Glutamatergic neuron (in vitro differentiated cells): ENCODE results near the gene KIF23. TPM values are rescaled to one million over a fixed set of nuclear protein-coding genes. Genes with fewer than 3 reads are reported as not detected.

Source experiments
- DNase-seq: peaks from one replicate; pipeline ENCODE4 v3.0.0; 2022
- H3K27ac Mint-ChIP-seq: one replicate; pipeline ENCODE4 v1.8.0; 2020; ENCODE audit warnings: mild to moderate bottlenecking, mixed read lengths, inconsistent platforms; ENCODE audit not compliant: unreplicated experiment
- H3K27me3 Mint-ChIP-seq: one replicate; pipeline ENCODE4 v1.8.0; 2020; ENCODE audit warnings: mild to moderate bottlenecking, moderate library complexity, mixed read lengths, inconsistent platforms; ENCODE audit not compliant: unreplicated experiment
- H3K36me3 Mint-ChIP-seq: one replicate; pipeline ENCODE4 v1.8.0; 2020; ENCODE audit warnings: mild to moderate bottlenecking, mixed read lengths, inconsistent platforms; ENCODE audit not compliant: unreplicated experiment
- H3K4me1 Mint-ChIP-seq: one replicate; pipeline ENCODE4 v1.8.0; 2020; ENCODE audit warnings: mild to moderate bottlenecking, low read depth, mixed read lengths, inconsistent platforms; ENCODE audit not compliant: unreplicated experiment
- H3K4me3 Mint-ChIP-seq: one replicate; pipeline ENCODE4 v1.8.0; 2020; ENCODE audit warnings: mild to moderate bottlenecking, mixed read lengths, inconsistent platforms; ENCODE audit not compliant: unreplicated experiment
- H3K9me3 Mint-ChIP-seq: one replicate; pipeline ENCODE4 v1.8.0; 2020; ENCODE audit warnings: mild to moderate bottlenecking, moderate library complexity, mixed read lengths, inconsistent platforms; ENCODE audit not compliant: unreplicated experiment
- CTCF ChIP-seq: fragments of 200-600 bp; sonication (generic); IDR thresholded peaks from one replicate; pipeline ENCODE4 v1.5.0; 2021; ENCODE audit not compliant: partially characterized antibody, unreplicated experiment
- total RNA-seq: library from RNA; stranded (reverse); fragmentation: NEBNext Ultra II Directional; extraction: Animal tissue kit (Norgen Biotek cat#: 25700); gene quantifications from one replicate; pipeline ENCODE4 v1.2.1, GENCODE V29; 2021; ENCODE audit not compliant: unreplicated experiment

Gene KIF23
- total RNA-seq, 1 donor from 2014 or later: 5.2 TPM

GRCh38 chr15:69389426-69389825 is 24.7 kb upstream of the KIF23 start:
- no peaks in the 10 kb centered on the region for H3K9me3 Mint-ChIP-seq
- H3K4me3 Mint-ChIP-seq: no peak overlapping the region
- peaks cover 3% of the 10 kb centered on the region for H3K27me3 Mint-ChIP-seq
- H3K4me1 Mint-ChIP-seq: peaks cover 2% of the 10 kb centered on the region
- TF ChIP-seq CTCF: no peak
- no peak for DNase-seq
- H3K36me3 Mint-ChIP-seq: no peaks in the 10 kb centered on the region
- H3K27ac Mint-ChIP-seq: no peak overlapping the region

DNA sequence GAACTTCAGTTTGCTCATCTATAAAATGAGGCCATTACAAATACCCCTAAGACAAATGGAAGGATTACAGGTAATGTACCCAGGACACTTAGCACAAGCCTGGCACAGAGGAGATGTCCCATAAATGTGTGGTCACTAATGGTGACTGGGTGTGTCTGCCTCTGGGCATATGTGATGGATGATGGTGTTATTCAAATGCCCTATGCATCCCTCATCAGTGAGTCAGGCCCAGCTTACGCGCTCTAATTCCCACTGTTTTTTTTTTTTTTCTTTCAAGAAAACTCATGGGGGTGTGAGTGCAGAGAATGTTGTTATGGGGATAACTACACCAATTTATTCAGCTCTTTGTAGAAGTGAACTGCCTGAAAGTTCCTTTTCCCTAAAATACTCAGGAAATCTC is 23.6 kb upstream of the KIF23 start:
- Mint-ChIP-seq H3K9me3 (no peaks in the 10 kb centered on the region), H3K4me1 (peaks cover 3% of the 10 kb centered on the region), H3K4me3 (no peak overlapping the region), H3K36me3 (no peaks in the 10 kb centered on the region), H3K27ac (no peak overlapping the region), H3K27me3 (peaks cover 3% of the 10 kb centered on the region)
- no peak for TF ChIP-seq CTCF
- DNase-seq: no peak

GRCh38 chr15:69391046-69391757 is 22.9 kb upstream of the KIF23 start:
- H3K9me3 Mint-ChIP-seq: no peaks in the 10 kb centered on the region
- peaks cover 3% of the 10 kb centered on the region for H3K4me1 Mint-ChIP-seq
- DNase-seq: no peak
- peaks cover 3% of the 10 kb centered on the region for H3K27me3 Mint-ChIP-seq
- H3K27ac Mint-ChIP-seq: no peak overlapping the region
- TF ChIP-seq CTCF: no peak
- no peaks in the 10 kb centered on the region for H3K36me3 Mint-ChIP-seq
- no peak overlapping the region for H3K4me3 Mint-ChIP-seq

- TF ChIP-seq CTCF: no peak
- Mint-ChIP-seq H3K27me3 (peaks cover 2% of the 10 kb centered on the region), H3K4me1 (peaks cover 3% of the 10 kb centered on the region), H3K4me3 (no peak overlapping the region), H3K36me3 (no peaks in the 10 kb centered on the region), H3K9me3 (no peaks in the 10 kb centered on the region), H3K27ac (no peak overlapping the region)
- no peak for DNase-seq
Observed at GRCh38 chr15:69392352-69392751, 21.8 kb upstream of the KIF23 start.

DNA sequence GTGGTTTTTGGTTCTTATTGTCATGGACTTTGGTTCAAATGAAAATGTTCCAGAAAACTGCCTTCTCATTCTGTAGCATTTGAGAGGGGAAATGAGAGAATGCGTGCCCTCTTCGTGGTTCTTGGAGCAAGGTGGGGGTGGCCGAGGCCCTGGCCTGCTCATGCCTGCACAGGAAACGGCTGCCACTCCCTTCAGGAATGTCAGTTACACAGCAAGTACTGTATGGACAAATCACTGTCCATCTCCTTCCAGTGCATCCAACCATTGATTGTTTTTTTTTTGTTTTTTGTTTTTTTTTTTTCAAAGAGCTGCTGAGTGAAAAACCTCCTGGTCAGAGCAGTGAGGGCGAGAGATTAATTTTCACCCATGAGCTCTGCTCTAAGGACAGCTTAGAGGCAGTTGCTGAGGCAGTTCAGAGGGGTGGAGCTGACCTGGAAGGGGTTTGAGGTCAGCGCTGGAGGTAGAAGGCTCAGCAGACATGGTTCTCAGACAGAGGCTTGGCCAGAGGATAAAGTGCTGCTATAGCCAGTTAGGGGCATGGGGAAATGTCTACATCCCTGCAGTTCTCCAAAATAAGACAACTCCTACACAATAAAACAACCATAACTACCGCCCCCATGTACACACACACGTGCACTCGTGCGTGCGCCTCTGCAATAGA is 20.2 kb upstream of the KIF23 start:
- Mint-ChIP-seq H3K9me3 (no peaks in the 10 kb centered on the region), H3K27ac (no peak overlapping the region), H3K36me3 (no peaks in the 10 kb centered on the region), H3K4me3 (no peak overlapping the region), H3K4me1 (peaks cover 1% of the 10 kb centered on the region), H3K27me3 (no peaks in the 10 kb centered on the region)
- no peak for TF ChIP-seq CTCF
- no peak for DNase-seq
